Measurements from ENCODE around the gene PLA1A. TPM values are rescaled to one million over a fixed set of nuclear protein-coding genes. Genes with fewer than 3 reads are reported as not detected.

Gene PLA1A
- total RNA-seq, 4 donors from 2014 or later, result 3.3 to 12.8 (median 7.3) TPM

GRCh38 chr3:119608405-119609000 lies 10.8 kb downstream of the PLA1A start:
- no peak for ATAC-seq (ENCODE audit: low FRiP score)
- DNase-seq (ENCODE audit: low spot score), result no peak
- TF ChIP-seq CTCF (IDR thresholded peaks at IDR 0.05), result no peak

GRCh38 chr3:119609301-119609700 lies 11.6 kb downstream of the PLA1A start:
- ATAC-seq (ENCODE audit: low FRiP score) (no peak), DNase-seq (ENCODE audit: low spot score) (no peak)
- no peak for TF ChIP-seq CTCF (IDR thresholded peaks at IDR 0.05)

GRCh38 chr3:119611664-119612063 lies 14.0 kb downstream of the PLA1A start:
- ATAC-seq (ENCODE audit: low FRiP score) (no peak), DNase-seq (ENCODE audit: low spot score) (no peak)
- TF ChIP-seq CTCF (IDR thresholded peaks at IDR 0.05), result no peak

GRCh38 chr3:119613201-119613600 lies 15.5 kb downstream of the PLA1A start:
- no peak for DNase-seq (ENCODE audit: low spot score)
- TF ChIP-seq CTCF (IDR thresholded peaks at IDR 0.05), result no peak
- no peak for ATAC-seq (ENCODE audit: low FRiP score)

- no peak for DNase-seq (ENCODE audit: low spot score)
- TF ChIP-seq CTCF (IDR thresholded peaks at IDR 0.05), result no peak
- ATAC-seq (ENCODE audit: low FRiP score), result no peak
These were observed 16.2 kb downstream of the PLA1A start for GRCh38 chr3:119613872-119614271.

- DNase-seq (ENCODE audit: low spot score), result no peak
- ATAC-seq (ENCODE audit: low FRiP score), result no peak
- no peak for TF ChIP-seq CTCF (IDR thresholded peaks at IDR 0.05)
These were observed 18.4 kb downstream of the PLA1A start for GRCh38 chr3:119616056-119616455.

GRCh38 chr3:119619094-119619493 lies 21.4 kb downstream of the PLA1A start:
- ATAC-seq (ENCODE audit: low FRiP score) (no peak), DNase-seq (ENCODE audit: low spot score) (no peak)
- TF ChIP-seq CTCF (IDR thresholded peaks at IDR 0.05), result no peak
